ENCODE results near the gene SERPINA9.
"Not testable (repeated sequence)": the region's sequence is repeated elsewhere in the genome, so short reads cannot be mapped to it uniquely, and the experiment has no call there.

SERPINA9 gene

GRCh38 chr14:94486883-94487282 lies 10.9 kb upstream of the SERPINA9 start:
- DNase-seq (ENCODE audit: low read depth): no peak

- peak; percentile 32 for DNase-seq (ENCODE audit: low read depth)
These were observed 10.2 kb upstream of the SERPINA9 start for GRCh38 chr14:94485944-94486841.

- no peak for DNase-seq (ENCODE audit: low read depth)
These were observed 8.5 kb upstream of the SERPINA9 start for GRCh38 chr14:94484481-94484880.

GRCh38 chr14:94483729-94484275 lies 7.8 kb upstream of the SERPINA9 start:
- peak; percentile 57 for DNase-seq (ENCODE audit: low read depth)

- DNase-seq (ENCODE audit: low read depth): no peak
These were observed 7.1 kb upstream of the SERPINA9 start for GRCh38 chr14:94483071-94483451.

- not testable (repeated sequence) for DNase-seq (ENCODE audit: low read depth)
These were observed 6.4 kb upstream of the SERPINA9 start for GRCh38 chr14:94482132-94483070.

GRCh38 chr14:94481468-94482131 lies 5.6 kb upstream of the SERPINA9 start:
- peak; percentile 36 for DNase-seq (ENCODE audit: low read depth)

- DNase-seq (ENCODE audit: low read depth): no peak
These were observed 4.8 kb upstream of the SERPINA9 start for GRCh38 chr14:94480809-94481208.

- DNase-seq (ENCODE audit: low read depth): no peak
These were observed 2.4 kb upstream of the SERPINA9 start for GRCh38 chr14:94478420-94478819.

- DNase-seq (ENCODE audit: low read depth): peak; percentile 28
These were observed 1.4 kb downstream of the SERPINA9 start for GRCh38 chr14:94474581-94475031.

GRCh38 chr14:94473666-94474410 lies 2.2 kb downstream of the SERPINA9 start:
- no peak for DNase-seq (ENCODE audit: low read depth)

GRCh38 chr14:94472842-94473241 lies 3.2 kb downstream of the SERPINA9 start:
- DNase-seq (ENCODE audit: low read depth): no peak

- no peak for DNase-seq (ENCODE audit: low read depth)
These were observed 5.0 kb downstream of the SERPINA9 start for GRCh38 chr14:94471045-94471444.

- DNase-seq (ENCODE audit: low read depth): no peak
These were observed 5.7 kb downstream of the SERPINA9 start for GRCh38 chr14:94470311-94470710.

- DNase-seq (ENCODE audit: low read depth): no peak
These were observed 6.7 kb downstream of the SERPINA9 start for GRCh38 chr14:94469261-94469660.

- DNase-seq (ENCODE audit: low read depth): no peak
These were observed 8.1 kb downstream of the SERPINA9 start for GRCh38 chr14:94467728-94468520.

GRCh38 chr14:94466706-94467370 lies 9.2 kb downstream of the SERPINA9 start:
- no peak for DNase-seq (ENCODE audit: low read depth)

GRCh38 chr14:94465042-94465441 lies 11.0 kb downstream of the SERPINA9 start:
- no peak for DNase-seq (ENCODE audit: low read depth)

- no peak for DNase-seq (ENCODE audit: low read depth)
These were observed 11.7 kb downstream of the SERPINA9 start for GRCh38 chr14:94464290-94464689.

Measured in iris pigment epithelial cell (primary cell).